Keratinocyte (primary cell): ENCODE data around the gene CCDC141. TPM values are rescaled to one million over a fixed set of nuclear protein-coding genes. Genes with fewer than 3 reads are reported as not detected.

Source experiments
- DNase-seq: peaks from one replicate; pipeline ENCODE4 v3.0.0-alpha.2; 2011; ENCODE audit warnings: low read depth, missing footprints, low spot score
- FAIRE-seq: peaks from 2 replicates; lab custom pipeline; 2011; peaks lifted over from hg19 to GRCh38; lab: Jason Lieb, UNC
- H2AFZ ChIP-seq: 2 replicates; pipeline ENCODE4 v1.6.0; 2012; ENCODE audit warnings: low read length, control low read depth, inconsistent platforms; ENCODE audit not compliant: control insufficient read depth
- H3K27ac ChIP-seq: 2 replicates; pipeline ENCODE4 v1.5.1; 2011; ENCODE audit warnings: low read length; ENCODE audit not compliant: control insufficient read depth, insufficient read depth
- H3K27me3 ChIP-seq: 3 replicates; pipeline ENCODE4 v1.6.0; 2011; ENCODE audit warnings: low read length; ENCODE audit not compliant: control insufficient read depth, insufficient read depth; ENCODE audit errors: extremely low read depth
- H3K36me3 ChIP-seq, 2 experiments: 2 replicates in 1 of 2; 3 replicates in 1 of 2; pipeline ENCODE4 v1.5.1; 2011; ENCODE audit warnings: low read length in 2 of 2, mild to moderate bottlenecking in 1 of 2; ENCODE audit not compliant: control insufficient read depth in 2 of 2, insufficient read depth in 2 of 2; ENCODE audit errors: extremely low read depth in 1 of 2
- H3K4me1 ChIP-seq: 3 replicates; pipeline ENCODE4 v1.5.1; 2011; ENCODE audit warnings: low read length; ENCODE audit not compliant: control insufficient read depth, insufficient read depth; ENCODE audit errors: extremely low read depth
- H3K4me2 ChIP-seq: 3 replicates; pipeline ENCODE4 v1.6.0; 2011; ENCODE audit warnings: low read depth, low read length; ENCODE audit not compliant: control insufficient read depth, insufficient read depth; ENCODE audit errors: extremely low read depth
- H3K4me3 ChIP-seq, 3 experiments: fragments of 200-600 bp in 1 of 3; sonication (generic) in 1 of 3; 2 replicates in 2 of 3; 3 replicates in 1 of 3; pipeline ENCODE4 v1.5.1; 2011 to 2016; ENCODE audit warnings: low read length in 3 of 3, mild to moderate bottlenecking in 3 of 3, control low read depth in 2 of 3, inconsistent platforms in 1 of 3, low read depth in 1 of 3, mixed read lengths in 1 of 3, mixed run types in 1 of 3, moderate library complexity in 1 of 3; ENCODE audit not compliant: control insufficient read depth in 2 of 3, insufficient read depth in 2 of 3; ENCODE audit errors: extremely low read depth in 1 of 3
- H3K79me2 ChIP-seq: 2 replicates; pipeline ENCODE4 v1.6.0; 2012; ENCODE audit warnings: low read length; ENCODE audit not compliant: control insufficient read depth, insufficient read depth
- H3K9ac ChIP-seq: 3 replicates; pipeline ENCODE4 v1.6.0; 2011; ENCODE audit warnings: low read length; ENCODE audit not compliant: control insufficient read depth, insufficient read depth; ENCODE audit errors: extremely low read depth
- H3K9me1 ChIP-seq: 3 replicates; pipeline ENCODE4 v1.6.0; 2011; ENCODE audit warnings: low read length; ENCODE audit not compliant: control insufficient read depth, insufficient read depth; ENCODE audit errors: extremely low read depth
- H3K9me3 ChIP-seq: 2 replicates; pipeline ENCODE4 v1.5.1; 2012; ENCODE audit warnings: low read depth, low read length; ENCODE audit not compliant: control insufficient read depth
- H4K20me1 ChIP-seq: 3 replicates; pipeline ENCODE4 v1.6.0; 2011; ENCODE audit warnings: low read length; ENCODE audit not compliant: control insufficient read depth, insufficient read depth; ENCODE audit errors: extremely low read depth
- EZH2 ChIP-seq: IDR thresholded peaks from one replicate; pipeline ENCODE4 v1.6.1; 2012; ENCODE audit warnings: inconsistent platforms, mild to moderate bottlenecking, low read length, moderate library complexity
- dilution Hi-C: fragments of 300-500 bp; cut with MboI; formaldehyde crosslinking; loops from one replicate; pipeline ENCODE4 v1.7.0; 2020; ENCODE audit warnings: low sequenced_read_pairs; ENCODE audit not compliant: extremely low pct_ligation_motif_present
- polyA plus RNA-seq, 5 experiments: library from polyadenylated mRNA; depleted of rRNA in 3 of 5; stranded (reverse) in 3 of 5; stranded (forward) in 1 of 5; unstranded in 1 of 5; fragments of >200 nt; gene quantifications; 1 replicate in 1 of 5; 2 replicates in 3 of 5; 3 replicates in 1 of 5; pipeline versions ENCODE4 v1.2.1 to v1.2.3, GENCODE V29; 2011 to 2012; ENCODE audit warnings: missing spikeins in 2 of 5, low read depth in 1 of 5, low replicate concordance in 1 of 5
- TF ChIP-seq, protein P1 (sequence below), 3 experiments: IDR thresholded peaks in 1 of 3; conservative IDR thresholded peaks in 1 of 3; optimal IDR thresholded peaks in 1 of 3; 2 replicates in 2 of 3; 3 replicates in 1 of 3; pipeline versions ENCODE3 to v1.5.1; 2011; ENCODE audit warnings: low read length in 3 of 3, mild to moderate bottlenecking in 3 of 3, moderate library complexity in 2 of 3, control low read depth in 1 of 3, inconsistent platforms in 1 of 3; ENCODE audit not compliant: insufficient read depth in 2 of 3; ENCODE audit errors: extremely low read depth in 1 of 3

CCDC141 gene
- polyA plus RNA-seq, 1 donor (not counting 4 experiments of a cell fraction or from before 2014, with no cell fraction given), result not detected

DNA sequence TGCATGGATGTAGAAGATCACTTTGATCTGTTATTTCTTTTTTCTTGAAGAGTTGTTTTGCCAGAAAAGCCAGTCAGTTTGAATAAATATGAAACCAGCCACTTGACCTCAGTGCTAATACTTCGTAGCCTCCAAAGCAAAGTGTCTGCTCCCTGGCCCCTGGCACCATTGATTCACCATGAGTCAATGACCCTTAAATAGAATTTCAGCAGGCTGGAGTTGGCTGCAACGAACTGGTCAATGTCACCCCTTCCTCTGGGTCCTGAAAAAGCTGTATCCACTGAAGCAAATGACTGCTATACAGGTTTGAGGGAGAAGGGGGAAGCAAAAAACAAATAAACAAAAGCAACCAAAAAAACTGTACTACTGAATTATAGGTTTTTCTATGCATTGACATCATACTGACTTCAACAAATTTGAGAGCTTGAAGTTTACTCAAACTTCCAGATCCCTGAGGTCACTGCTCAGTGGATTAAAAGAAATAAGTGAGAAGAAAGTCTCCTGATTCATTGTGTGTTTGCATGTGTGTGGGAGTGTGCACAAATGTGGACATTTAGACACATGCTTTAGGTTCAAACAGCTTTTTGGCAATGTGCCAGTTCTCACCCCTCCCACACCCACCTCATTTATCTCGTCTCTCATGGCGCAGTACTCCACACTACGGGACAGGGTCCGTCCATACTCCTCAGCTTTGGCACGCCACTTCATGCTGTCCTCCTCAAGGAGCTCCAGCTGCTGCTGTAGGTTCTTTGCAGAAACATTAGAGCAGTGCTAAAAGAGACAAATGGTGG, 184.6 kb downstream of the CCDC141 start:
- Histone ChIP-seq H2AFZ (no peak overlapping the region), H3K27me3 (no peaks in the 10 kb centered on the region), H4K20me1 (no peaks in the 10 kb centered on the region), H3K4me2 (no peak overlapping the region), H3K9ac (no peak overlapping the region), H3K36me3 (no peaks in the 10 kb centered on the region), H3K9me1 (no peaks in the 10 kb centered on the region), H3K4me3 (no peak overlapping the region), H3K9me3 (no peaks in the 10 kb centered on the region), H3K79me2 (no peaks in the 10 kb centered on the region), H3K27ac (no peak overlapping the region), H3K4me1 (peaks cover 8% of the 10 kb centered on the region)
- TF ChIP-seq, protein P1, sequence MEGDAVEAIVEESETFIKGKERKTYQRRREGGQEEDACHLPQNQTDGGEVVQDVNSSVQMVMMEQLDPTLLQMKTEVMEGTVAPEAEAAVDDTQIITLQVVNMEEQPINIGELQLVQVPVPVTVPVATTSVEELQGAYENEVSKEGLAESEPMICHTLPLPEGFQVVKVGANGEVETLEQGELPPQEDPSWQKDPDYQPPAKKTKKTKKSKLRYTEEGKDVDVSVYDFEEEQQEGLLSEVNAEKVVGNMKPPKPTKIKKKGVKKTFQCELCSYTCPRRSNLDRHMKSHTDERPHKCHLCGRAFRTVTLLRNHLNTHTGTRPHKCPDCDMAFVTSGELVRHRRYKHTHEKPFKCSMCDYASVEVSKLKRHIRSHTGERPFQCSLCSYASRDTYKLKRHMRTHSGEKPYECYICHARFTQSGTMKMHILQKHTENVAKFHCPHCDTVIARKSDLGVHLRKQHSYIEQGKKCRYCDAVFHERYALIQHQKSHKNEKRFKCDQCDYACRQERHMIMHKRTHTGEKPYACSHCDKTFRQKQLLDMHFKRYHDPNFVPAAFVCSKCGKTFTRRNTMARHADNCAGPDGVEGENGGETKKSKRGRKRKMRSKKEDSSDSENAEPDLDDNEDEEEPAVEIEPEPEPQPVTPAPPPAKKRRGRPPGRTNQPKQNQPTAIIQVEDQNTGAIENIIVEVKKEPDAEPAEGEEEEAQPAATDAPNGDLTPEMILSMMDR (optimal IDR thresholded peaks at IDR 0.05 in 1 of 3, IDR thresholded peaks at IDR 0.05 in 1 of 3, conservative IDR thresholded peaks at IDR 0.05 in 1 of 3; ENCODE audit: extremely low read depth in 1 of 3, insufficient read depth in 2 of 3, low read length in 3 of 3), result no peak
- no peak for TF ChIP-seq EZH2
- dilution Hi-C loops, result no loop called here
- DNase-seq (no peak), FAIRE-seq (no peak)

DNA sequence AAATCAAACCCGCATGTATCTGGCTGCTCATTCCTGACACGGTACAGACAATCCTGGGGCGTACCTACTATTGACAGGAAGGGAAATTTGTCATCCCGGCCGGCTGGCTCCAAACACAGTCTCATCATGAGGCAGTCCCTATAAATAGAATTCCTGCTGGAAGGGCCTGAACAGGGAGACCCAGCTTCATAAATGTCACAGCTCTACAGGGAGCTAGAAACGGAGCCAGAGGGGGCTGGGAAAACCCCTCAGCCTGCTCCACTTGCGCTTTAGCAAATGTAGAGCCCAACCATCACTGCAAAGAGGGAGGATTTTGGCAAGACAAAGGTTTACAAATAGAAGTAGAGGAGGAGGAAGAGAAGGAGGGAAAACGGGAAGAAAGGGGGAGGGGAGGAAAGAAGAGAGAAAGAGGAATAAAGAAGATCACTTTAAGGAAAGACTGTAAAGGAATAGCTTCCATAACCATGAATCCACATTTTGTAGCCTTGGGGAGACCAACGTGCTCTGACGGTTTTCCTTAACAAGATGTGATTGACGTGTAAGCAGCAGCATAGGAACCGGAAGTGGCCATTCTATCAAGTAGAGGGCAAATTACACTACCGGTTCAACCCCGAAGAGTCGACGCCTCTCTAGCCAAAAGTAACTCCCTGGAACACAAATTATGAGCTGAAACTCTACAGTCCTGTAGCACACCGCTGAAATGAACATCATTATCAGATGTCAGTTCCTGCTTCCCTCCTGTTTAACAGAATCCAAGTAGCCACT, 185.9 kb downstream of the CCDC141 start:
- no peak overlapping the region for H3K9ac ChIP-seq

More for the DNA sequence above, 185.9 kb downstream of the CCDC141 start:
- Histone ChIP-seq H4K20me1 (no peaks in the 10 kb centered on the region), H3K79me2 (no peaks in the 10 kb centered on the region), H3K4me3 (no peak overlapping the region), H2AFZ (peak overlapping the region; percentile 72), H3K4me2 (peak overlapping the region; percentile 29), H3K36me3 (no peaks in the 10 kb centered on the region), H3K27ac (no peak overlapping the region), H3K9me1 (no peaks in the 10 kb centered on the region), H3K9me3 (no peaks in the 10 kb centered on the region), H3K4me1 (peaks cover 8% of the 10 kb centered on the region), H3K27me3 (no peaks in the 10 kb centered on the region)
- TF ChIP-seq, protein P1 (optimal IDR thresholded peaks at IDR 0.05 in 1 of 3, IDR thresholded peaks at IDR 0.05 in 1 of 3, conservative IDR thresholded peaks at IDR 0.05 in 1 of 3; ENCODE audit: extremely low read depth in 1 of 3, insufficient read depth in 2 of 3, low read length in 3 of 3), result no peak
- TF ChIP-seq EZH2, result no peak
- DNase-seq (no peak), FAIRE-seq (peak; percentile 34)
- dilution Hi-C loops, result no loop called here
